Activated naive CD4-positive, alpha-beta T cell treated with anti-CD3 and anti-CD28 coated beads, Interleukin-2, amount 50 U/mL, for 24 hours (primary cell): Measurements from ENCODE around the gene CDHR3.
"Not testable (repeated sequence)": the region's sequence is repeated elsewhere in the genome, so short reads cannot be mapped to it uniquely, and the experiment has no call there.

Source experiments
- H3K27ac Mint-ChIP-seq: one replicate; pipeline ENCODE4 v1.8.0; 2021; ENCODE audit warnings: mild to moderate bottlenecking, mixed read lengths
- H3K27me3 Mint-ChIP-seq: one replicate; pipeline ENCODE4 v1.8.0; 2021; ENCODE audit warnings: mixed read lengths
- H3K36me3 Mint-ChIP-seq: one replicate; pipeline ENCODE4 v1.8.0; 2021; ENCODE audit warnings: mixed read lengths
- H3K4me1 Mint-ChIP-seq: one replicate; pipeline ENCODE4 v1.8.0; 2021; ENCODE audit warnings: mixed read lengths
- H3K4me3 Mint-ChIP-seq: one replicate; pipeline ENCODE4 v1.8.0; 2021; ENCODE audit warnings: mild to moderate bottlenecking, mixed read lengths
- H3K9me3 Mint-ChIP-seq: one replicate; pipeline ENCODE4 v1.8.0; 2021; ENCODE audit warnings: mixed read lengths

CDHR3 gene

DNA sequence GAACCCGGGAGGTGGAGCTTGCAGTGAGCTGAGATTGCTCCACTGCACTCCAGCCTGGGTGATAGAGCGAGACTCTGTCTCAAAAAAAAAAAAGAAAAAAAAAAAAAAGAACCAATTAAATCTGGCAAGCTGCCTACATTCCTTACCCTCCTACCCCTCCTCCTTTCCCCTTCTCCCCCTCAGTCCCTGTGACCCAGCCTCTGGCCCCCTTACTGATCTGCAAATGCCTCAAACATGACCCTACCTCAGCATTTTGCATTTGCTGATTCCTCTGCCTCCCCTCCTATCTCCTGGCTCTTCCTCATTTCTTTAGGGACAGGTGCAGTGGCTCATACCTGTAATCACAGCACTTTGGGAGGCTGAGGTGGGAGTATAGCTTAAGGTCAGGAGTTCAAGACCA, 19.3 kb downstream of the CDHR3 start:
- no peaks in the 10 kb centered on the region for H3K36me3 Mint-ChIP-seq
- H3K4me1 Mint-ChIP-seq: peaks cover 11% of the 10 kb centered on the region
- H3K27ac Mint-ChIP-seq: no peak overlapping the region
- H3K9me3 Mint-ChIP-seq: no peaks in the 10 kb centered on the region
- H3K4me3 Mint-ChIP-seq: no peak overlapping the region
- H3K27me3 Mint-ChIP-seq: no peaks in the 10 kb centered on the region

DNA sequence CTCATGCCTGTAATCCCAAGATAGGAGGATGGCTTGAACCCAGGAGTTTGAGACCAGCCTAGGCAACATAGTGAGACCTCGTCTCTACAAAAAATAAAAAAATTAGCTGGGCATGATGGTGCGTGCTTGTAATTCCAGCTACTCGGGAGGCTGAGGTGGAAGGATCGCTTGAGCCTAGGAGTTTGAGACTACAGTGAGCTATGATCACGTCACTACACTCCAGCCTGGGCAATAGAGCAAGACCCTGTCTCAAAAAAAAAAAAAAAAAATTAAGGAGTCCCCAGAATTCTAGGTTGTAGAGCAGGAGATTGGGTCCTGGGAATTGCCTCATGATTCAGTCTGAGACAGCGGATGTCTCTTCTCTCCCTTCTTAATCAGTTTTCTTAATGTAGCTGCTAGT, 21.7 kb downstream of the CDHR3 start:
- H3K36me3 Mint-ChIP-seq, H3K9me3 Mint-ChIP-seq, H3K27me3 Mint-ChIP-seq, H3K27ac Mint-ChIP-seq, H3K4me3 Mint-ChIP-seq: not testable (repeated sequence)
- H3K4me1 Mint-ChIP-seq: peaks cover 11% of the 10 kb centered on the region

DNA sequence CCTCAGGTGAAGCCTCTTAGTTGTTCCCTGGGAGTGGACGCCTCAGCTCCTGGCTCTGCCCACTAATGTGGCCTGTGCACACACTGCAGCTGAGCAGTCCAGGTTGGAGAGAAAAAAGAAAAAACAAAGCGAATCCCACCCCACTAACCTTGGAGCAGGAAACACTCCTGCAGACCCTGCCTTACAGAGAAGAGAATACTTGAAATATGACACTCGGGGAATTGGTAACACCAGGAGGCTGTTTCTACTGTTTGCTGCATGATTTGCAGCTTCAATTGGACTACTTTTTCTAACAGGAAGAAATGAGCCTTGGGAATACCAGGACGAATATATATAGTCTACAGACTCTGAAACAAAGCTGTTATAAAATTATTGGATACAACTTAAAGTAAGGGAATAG, 22.2 kb downstream of the CDHR3 start:
- Mint-ChIP-seq H3K27ac (no peak overlapping the region), H3K4me1 (peaks cover 11% of the 10 kb centered on the region), H3K9me3 (no peaks in the 10 kb centered on the region), H3K4me3 (no peak overlapping the region), H3K36me3 (no peaks in the 10 kb centered on the region), H3K27me3 (no peaks in the 10 kb centered on the region)

DNA sequence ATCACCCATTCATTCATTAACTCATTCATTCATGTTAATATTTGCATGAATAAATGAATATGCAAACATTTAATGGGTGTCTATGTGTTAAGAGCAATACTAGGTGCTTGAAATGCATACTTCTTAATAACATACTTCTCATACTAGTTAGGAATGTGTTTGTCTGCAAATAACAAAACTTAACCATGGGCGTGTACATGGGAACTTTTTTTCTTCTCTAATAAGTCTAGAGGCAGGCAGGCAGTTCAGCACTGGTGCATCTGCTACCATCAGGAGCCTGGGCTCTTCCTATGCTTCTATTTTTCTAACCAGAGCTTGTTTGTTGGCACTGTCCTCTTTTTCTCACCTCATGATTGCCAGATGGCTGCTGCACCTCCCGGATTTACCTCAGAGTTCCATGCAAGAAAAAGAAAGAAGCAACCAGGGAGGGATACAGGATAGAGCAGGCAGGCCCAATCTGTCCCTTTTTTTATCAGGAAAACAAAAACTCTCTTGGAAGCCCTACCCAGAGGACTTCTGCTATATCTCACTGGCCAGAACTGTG, 22.7 kb downstream of the CDHR3 start:
- Mint-ChIP-seq H3K9me3 (no peaks in the 10 kb centered on the region), H3K27ac (no peak overlapping the region), H3K4me3 (no peak overlapping the region), H3K4me1 (peaks cover 11% of the 10 kb centered on the region), H3K27me3 (no peaks in the 10 kb centered on the region), H3K36me3 (no peaks in the 10 kb centered on the region)

DNA sequence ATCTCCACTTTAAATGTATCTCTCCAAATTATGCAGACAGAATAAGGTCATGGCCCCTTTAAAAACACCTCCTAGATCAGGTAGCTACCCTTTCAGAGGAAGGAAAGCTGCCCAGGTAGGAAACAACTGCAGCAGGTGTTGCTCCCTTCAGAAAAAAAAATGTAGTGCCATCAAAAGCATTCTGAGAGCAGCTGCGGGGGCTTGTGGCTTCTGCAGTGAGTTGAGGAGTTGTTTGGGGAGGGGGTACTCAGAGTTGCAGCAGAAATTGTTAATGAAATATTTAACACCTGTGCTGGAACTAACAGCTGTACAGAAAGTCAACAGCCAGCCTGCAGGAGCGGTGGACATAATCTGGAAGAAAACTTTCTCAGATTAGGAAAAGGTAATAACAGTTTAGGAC, 24.0 kb downstream of the CDHR3 start:
- no peaks in the 10 kb centered on the region for H3K27me3 Mint-ChIP-seq
- H3K4me1 Mint-ChIP-seq: peaks cover 11% of the 10 kb centered on the region

DNA sequence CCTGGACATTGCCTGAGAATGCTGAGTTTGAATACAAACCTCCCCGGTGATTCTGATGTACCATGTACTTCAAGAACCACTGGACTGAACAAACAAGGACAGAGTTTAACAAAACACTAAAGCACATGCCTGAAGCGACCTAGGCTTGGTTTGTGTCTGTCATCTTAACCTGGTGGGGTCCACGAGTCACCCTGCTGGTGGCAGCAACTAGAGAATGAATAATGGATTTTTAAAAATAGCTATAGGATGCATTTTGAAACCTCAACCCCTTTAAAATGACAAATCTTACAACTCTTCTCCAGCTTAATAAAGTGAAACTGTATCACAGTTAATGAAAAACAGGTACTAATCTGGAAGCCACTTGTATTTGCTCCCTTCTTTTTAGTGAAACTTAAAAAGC, 25.2 kb downstream of the CDHR3 start:
- Mint-ChIP-seq H3K9me3 (no peaks in the 10 kb centered on the region), H3K36me3 (no peaks in the 10 kb centered on the region), H3K4me3 (no peak overlapping the region), H3K27me3 (no peaks in the 10 kb centered on the region), H3K27ac (no peak overlapping the region), H3K4me1 (peaks cover 20% of the 10 kb centered on the region)

More for the DNA sequence above, 24.0 kb downstream of the CDHR3 start:
- Mint-ChIP-seq H3K36me3 (no peaks in the 10 kb centered on the region), H3K9me3 (no peaks in the 10 kb centered on the region), H3K4me3 (no peak overlapping the region), H3K27ac (no peak overlapping the region)

DNA sequence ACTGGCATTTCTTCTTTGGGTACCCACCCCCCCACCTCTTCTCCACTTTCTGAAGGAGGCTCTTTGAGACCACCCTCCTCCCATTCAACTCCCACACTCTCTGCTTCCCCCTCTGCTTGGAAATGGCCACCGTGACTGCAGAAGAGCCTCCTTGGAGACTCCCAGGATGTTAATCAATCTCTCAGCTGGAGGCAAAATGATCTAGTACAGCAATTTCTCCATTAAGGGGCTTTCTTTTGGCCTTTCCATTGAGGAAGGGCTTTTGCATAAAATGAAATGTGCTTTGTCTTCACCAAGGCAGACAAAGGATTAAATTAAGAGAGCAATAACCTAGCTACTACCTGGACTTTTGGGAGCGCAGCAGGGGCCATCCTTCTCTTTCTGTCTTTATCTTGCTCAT, 26.1 kb downstream of the CDHR3 start:
- H3K27me3 Mint-ChIP-seq: no peaks in the 10 kb centered on the region
- no peak overlapping the region for H3K27ac Mint-ChIP-seq
- peaks cover 20% of the 10 kb centered on the region for H3K4me1 Mint-ChIP-seq
- no peaks in the 10 kb centered on the region for H3K9me3 Mint-ChIP-seq
- H3K4me3 Mint-ChIP-seq: no peak overlapping the region
- no peaks in the 10 kb centered on the region for H3K36me3 Mint-ChIP-seq

DNA sequence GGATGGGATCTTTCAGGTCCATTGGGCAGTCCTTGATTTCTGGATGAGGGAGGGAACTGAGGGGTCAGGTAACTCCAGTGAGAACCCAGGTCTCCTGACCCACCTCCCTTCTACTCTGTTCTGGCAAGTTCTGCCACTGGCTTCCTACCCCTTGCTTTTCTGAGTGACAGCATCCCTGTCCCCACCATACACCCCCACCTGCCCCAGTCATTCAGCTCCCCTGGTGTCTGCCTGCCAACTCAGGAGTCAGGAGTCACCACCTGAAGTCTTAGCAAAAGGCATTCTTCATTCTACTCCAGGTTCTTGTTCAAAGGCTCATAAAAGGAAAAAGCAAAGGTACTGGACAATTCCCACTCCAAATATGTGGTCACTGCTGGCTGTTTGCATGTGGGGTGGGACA, 26.6 kb downstream of the CDHR3 start:
- no peak overlapping the region for H3K27ac Mint-ChIP-seq
- H3K9me3 Mint-ChIP-seq: no peaks in the 10 kb centered on the region
- H3K27me3 Mint-ChIP-seq: no peaks in the 10 kb centered on the region
- H3K4me3 Mint-ChIP-seq: no peak overlapping the region
- no peaks in the 10 kb centered on the region for H3K36me3 Mint-ChIP-seq
- H3K4me1 Mint-ChIP-seq: peaks cover 20% of the 10 kb centered on the region

DNA sequence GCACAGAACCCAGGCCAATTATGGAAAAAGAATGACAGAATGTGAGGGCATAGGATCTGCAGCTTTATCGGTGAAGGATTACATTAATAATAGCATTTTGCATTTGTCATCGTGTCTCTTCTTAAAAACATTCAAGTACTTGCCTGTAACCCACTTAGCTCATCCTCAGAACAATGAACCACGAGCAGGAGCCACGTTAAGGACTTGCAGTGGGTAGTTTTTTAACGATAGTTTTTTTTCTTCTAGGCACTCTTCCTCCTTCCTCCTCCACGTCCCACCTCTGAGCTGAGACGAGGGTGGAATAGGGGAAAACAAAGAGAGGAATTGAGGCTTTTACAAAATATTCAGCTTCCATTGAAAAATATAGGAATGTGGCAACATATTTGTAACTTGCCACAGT, 27.1 kb downstream of the CDHR3 start:
- H3K27ac Mint-ChIP-seq: no peak overlapping the region
- no peak overlapping the region for H3K4me3 Mint-ChIP-seq
- H3K4me1 Mint-ChIP-seq: peaks cover 20% of the 10 kb centered on the region
- H3K36me3 Mint-ChIP-seq: no peaks in the 10 kb centered on the region
- no peaks in the 10 kb centered on the region for H3K27me3 Mint-ChIP-seq
- H3K9me3 Mint-ChIP-seq: no peaks in the 10 kb centered on the region

DNA sequence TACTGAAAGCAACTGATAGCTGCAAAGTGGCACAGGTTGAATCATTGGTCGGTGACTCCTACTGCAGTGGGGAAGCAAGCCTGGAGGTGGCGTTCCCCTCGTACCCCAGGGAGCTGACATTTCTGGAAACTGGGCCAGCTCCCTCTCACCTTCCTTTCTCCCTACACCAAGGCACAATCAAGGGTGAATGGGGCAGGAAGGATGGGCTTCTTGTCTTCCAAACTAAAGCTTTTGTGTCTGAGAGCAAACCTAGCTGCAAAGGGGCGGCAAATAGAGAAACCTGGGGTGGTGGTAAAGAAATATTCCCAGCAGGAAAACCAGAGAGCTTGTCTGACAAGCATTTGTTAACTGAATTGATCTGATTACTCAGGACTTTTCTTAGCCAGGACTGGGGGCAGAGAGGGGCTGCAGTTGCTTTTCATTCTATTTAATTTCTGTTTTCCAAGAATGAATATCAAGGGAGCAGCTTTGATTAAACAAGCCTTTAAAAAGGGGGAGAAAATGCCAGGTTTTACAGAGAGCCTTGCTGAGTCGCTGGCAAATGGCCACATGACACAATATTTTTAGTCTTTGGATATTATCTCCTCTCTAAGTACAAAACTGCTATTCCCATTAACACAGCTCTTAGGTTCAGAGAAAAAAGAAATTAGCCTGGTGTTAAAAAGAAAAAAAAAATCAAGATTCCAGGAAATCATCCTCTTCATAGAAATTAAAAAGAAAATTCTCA, 27.8 kb downstream of the CDHR3 start:
- Mint-ChIP-seq H3K4me1 (peaks cover 20% of the 10 kb centered on the region), H3K36me3 (no peaks in the 10 kb centered on the region), H3K27me3 (no peaks in the 10 kb centered on the region)

DNA sequence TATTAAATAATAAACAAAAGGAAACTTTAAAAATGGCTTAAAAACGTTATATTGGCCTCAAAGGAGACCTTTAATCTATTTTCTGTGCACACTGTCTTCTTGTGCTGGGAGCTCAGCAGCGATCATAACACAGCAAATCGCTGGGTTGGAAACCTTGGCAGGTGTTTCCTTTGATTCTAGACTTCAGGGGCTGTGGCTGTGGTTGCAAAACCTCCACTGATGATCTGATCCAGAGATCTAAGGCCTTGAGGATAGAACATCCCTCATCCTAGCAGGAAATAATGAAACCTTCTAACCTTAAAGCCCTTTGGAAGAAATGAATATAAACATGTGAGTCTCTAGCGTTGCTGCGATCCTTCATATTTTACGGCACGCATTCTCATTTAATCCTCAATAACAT, 29.8 kb downstream of the CDHR3 start:
- H3K4me3 Mint-ChIP-seq: no peak overlapping the region
- H3K4me1 Mint-ChIP-seq: peaks cover 8% of the 10 kb centered on the region

More for the DNA sequence above, 27.8 kb downstream of the CDHR3 start:
- Mint-ChIP-seq H3K4me3 (no peak overlapping the region), H3K27ac (no peak overlapping the region), H3K9me3 (no peaks in the 10 kb centered on the region)

DNA sequence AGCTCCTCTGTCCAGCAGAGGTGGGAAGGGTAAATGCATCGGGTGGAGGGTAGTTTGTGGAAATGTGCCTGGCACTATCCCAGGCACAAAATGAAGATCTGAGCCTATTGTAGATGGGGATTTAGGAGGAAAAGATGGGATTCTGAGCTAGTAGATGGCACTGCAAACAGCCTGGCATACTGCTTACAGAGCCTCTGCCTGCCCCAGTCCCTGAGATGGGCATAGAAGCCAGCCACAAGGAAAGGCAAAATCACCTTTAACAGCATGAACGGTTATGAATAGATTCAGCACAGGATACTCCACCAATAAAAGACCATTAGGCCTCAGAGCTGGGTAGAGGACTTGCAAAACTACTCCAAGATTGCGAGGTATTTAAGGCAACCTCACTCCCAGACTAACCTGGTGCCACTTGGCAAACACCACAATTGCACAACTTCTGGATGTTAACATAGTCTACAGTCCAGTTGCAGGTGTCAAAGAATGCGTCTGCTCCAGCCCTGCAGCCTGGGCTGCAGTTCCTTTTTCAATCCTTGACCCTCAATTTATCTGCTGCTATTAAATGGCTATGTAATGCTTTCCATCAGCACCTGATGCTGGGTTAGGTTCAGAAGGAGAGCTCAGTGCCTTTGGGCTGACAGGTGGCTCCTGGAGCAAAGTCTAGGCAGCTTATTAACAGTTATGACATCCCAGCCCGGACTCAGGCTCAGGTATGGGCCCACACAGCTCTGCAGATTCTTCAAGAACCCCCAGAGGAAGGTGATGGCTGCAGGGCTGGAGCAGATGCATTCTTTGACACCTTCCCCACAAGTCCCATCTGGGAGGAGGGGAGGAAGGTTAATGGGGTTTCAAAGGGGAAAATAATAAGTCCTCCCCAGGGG, 34.0 kb downstream of the CDHR3 start:
- Mint-ChIP-seq H3K27ac (no peak overlapping the region), H3K4me1 (peaks cover 8% of the 10 kb centered on the region), H3K27me3 (no peaks in the 10 kb centered on the region), H3K36me3 (no peaks in the 10 kb centered on the region), H3K9me3 (no peaks in the 10 kb centered on the region), H3K4me3 (no peak overlapping the region)

More for the DNA sequence above, 29.8 kb downstream of the CDHR3 start:
- Mint-ChIP-seq H3K27ac (no peak overlapping the region), H3K9me3 (no peaks in the 10 kb centered on the region), H3K27me3 (no peaks in the 10 kb centered on the region), H3K36me3 (no peaks in the 10 kb centered on the region)

DNA sequence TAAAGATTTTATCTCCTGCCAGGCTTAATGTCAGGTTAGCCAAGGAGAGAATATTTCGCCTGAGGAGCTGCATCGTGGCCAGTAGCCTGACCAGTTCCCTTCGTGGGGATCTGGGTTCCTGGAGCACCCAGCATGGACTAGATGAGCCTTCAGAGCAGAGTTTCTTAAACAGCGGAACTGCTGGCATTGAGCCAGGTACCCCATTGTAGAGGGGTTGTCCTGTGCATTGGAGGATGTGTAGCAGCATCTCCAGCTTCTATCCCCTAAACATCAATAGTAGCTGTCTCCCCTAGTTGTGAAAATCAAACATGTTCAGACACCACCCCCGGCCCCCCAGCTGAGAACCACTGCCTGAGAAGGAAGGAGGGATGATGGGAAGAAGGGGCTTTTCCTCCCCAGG, 36.2 kb downstream of the CDHR3 start:
- Mint-ChIP-seq H3K36me3 (no peaks in the 10 kb centered on the region), H3K27ac (no peak overlapping the region), H3K4me1 (no peaks in the 10 kb centered on the region), H3K9me3 (no peaks in the 10 kb centered on the region), H3K27me3 (no peaks in the 10 kb centered on the region), H3K4me3 (no peak overlapping the region)

DNA sequence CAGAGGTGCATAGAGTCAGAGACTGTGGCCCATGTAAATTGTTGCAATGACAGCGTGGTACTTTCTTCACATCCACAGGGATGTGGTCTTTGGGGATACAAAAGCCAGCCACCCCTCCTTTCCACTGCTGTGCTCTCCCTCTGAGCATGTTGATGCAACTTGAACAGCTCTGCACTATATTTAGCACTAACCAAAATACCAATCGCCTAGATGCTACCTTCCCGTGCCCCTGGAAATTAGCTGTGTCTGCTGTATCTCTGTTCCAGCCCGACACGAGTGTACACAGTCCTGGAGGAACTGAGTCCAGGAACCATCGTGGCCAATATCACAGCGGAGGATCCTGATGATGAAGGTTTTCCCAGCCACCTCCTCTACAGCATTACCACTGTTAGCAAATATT, 38.1 kb downstream of the CDHR3 start:
- no peaks in the 10 kb centered on the region for H3K27me3 Mint-ChIP-seq
- H3K36me3 Mint-ChIP-seq: peaks cover 2% of the 10 kb centered on the region
- no peak overlapping the region for H3K27ac Mint-ChIP-seq
- H3K9me3 Mint-ChIP-seq: peaks cover 5% of the 10 kb centered on the region
- H3K4me1 Mint-ChIP-seq: no peaks in the 10 kb centered on the region
- H3K4me3 Mint-ChIP-seq: no peak overlapping the region

DNA sequence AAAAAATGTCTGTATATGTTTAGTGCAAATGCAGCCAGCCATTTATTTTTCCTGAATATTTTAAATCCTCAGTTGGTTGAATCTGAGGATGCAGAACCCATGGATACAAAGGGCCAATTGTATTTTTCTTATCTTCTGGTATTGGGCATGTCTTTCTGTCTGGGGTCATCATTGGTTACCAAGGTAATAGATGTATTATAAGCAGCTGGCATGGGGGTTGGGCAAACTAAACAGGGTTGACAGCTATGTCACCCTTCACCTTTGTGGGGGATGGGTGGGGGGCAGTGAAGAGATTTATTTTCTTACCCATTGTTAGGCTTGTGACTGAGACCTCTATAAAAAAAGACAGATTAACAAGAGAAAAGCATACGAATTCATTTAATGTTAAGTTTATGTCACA, 38.8 kb downstream of the CDHR3 start:
- no peaks in the 10 kb centered on the region for H3K27me3 Mint-ChIP-seq
- H3K36me3 Mint-ChIP-seq: peaks cover 3% of the 10 kb centered on the region
- no peak overlapping the region for H3K4me3 Mint-ChIP-seq
- H3K4me1 Mint-ChIP-seq: no peaks in the 10 kb centered on the region
- peaks cover 5% of the 10 kb centered on the region for H3K9me3 Mint-ChIP-seq
- no peak overlapping the region for H3K27ac Mint-ChIP-seq

DNA sequence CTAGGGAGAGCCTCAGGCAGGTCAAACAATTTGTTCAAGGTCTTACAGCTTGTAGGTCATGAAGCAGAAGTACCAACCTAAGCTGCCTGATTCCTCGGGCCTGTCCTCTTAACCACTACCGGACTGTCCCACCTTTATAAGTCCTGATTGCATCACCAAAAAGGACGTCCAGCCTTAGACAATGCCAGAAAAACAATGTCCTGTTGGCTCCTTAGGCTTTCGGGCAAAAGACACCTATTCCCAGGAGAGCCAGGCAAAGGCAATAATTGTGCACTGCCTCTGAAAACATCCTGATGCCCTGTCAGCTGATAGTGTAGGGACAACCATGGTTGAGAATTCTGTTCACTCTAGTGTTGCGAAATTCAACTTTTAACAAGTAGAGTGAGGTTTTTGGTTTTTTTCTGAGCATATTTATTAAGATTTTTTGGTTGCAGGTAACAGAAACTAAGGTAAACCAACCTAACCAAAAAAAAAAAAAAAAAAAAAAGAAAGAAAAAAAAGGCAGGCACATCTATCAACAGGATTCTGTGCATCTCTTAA, 40.5 kb downstream of the CDHR3 start:
- no peak overlapping the region for H3K27ac Mint-ChIP-seq
- no peak overlapping the region for H3K4me3 Mint-ChIP-seq
- H3K36me3 Mint-ChIP-seq: peaks cover 9% of the 10 kb centered on the region
- peaks cover 11% of the 10 kb centered on the region for H3K9me3 Mint-ChIP-seq
- H3K27me3 Mint-ChIP-seq: no peaks in the 10 kb centered on the region
- H3K4me1 Mint-ChIP-seq: no peaks in the 10 kb centered on the region
